HG02763 (cell line): ENCODE data around the gene TMA7.

Experiments
- ATAC-seq: cut with Tn5 transposase; IDR thresholded peaks from one replicate; pipeline ENCODE4 v1.9.1; 2021; ENCODE audit warnings: mild to moderate bottlenecking, moderate library complexity; ENCODE audit not compliant: unreplicated experiment

The TMA7 gene

GRCh38 chr3:48422681-48423080 lies 17.4 kb upstream of the TMA7 start:
- no peak for ATAC-seq

- ATAC-seq: no peak
Measured at GRCh38 chr3:48423241-48423882, 16.7 kb upstream of the TMA7 start.

- ATAC-seq: no peak
Measured at GRCh38 chr3:48423883-48424695, 16.0 kb upstream of the TMA7 start.

GRCh38 chr3:48425281-48425812 lies 14.7 kb upstream of the TMA7 start:
- no peak for ATAC-seq

- no peak for ATAC-seq
Measured at GRCh38 chr3:48426401-48426909, 13.6 kb upstream of the TMA7 start.

- ATAC-seq: no peak
Measured at GRCh38 chr3:48426944-48427629, 13.0 kb upstream of the TMA7 start.

- no peak for ATAC-seq
Measured at GRCh38 chr3:48427630-48427962, 12.5 kb upstream of the TMA7 start.

GRCh38 chr3:48428088-48428571 lies 11.9 kb upstream of the TMA7 start:
- ATAC-seq: no peak

- no peak for ATAC-seq
Measured at GRCh38 chr3:48428572-48429316, 11.3 kb upstream of the TMA7 start.

- ATAC-seq: no peak
Measured at GRCh38 chr3:48429317-48429959, 10.6 kb upstream of the TMA7 start.

- ATAC-seq: no peak
Measured at GRCh38 chr3:48429960-48430707, 9.9 kb upstream of the TMA7 start, which contains the start of gene PLXNB1. TSS of gene PLXNB1 (minus strand) at chr3:48430086. CDS start at chr3:48424611, 5,475 bp downstream.

- no peak for ATAC-seq
Measured at GRCh38 chr3:48430708-48431101, 9.4 kb upstream of the TMA7 start.

GRCh38 chr3:48431224-48432029 lies 8.6 kb upstream of the TMA7 start:
- no peak for ATAC-seq

- no peak for ATAC-seq
Measured at GRCh38 chr3:48432411-48433371, 7.4 kb upstream of the TMA7 start.

- ATAC-seq: no peak
Measured at GRCh38 chr3:48433472-48434118, 6.5 kb upstream of the TMA7 start.

- ATAC-seq: no peak
Measured at GRCh38 chr3:48434591-48435222, 5.3 kb upstream of the TMA7 start.
